KOPT-K1 (cell line): ENCODE results near the gene TMEM44.
"Not testable (repeated sequence)": the region's sequence is repeated elsewhere in the genome, so short reads cannot be mapped to it uniquely, and the experiment has no call there.

Experiments
- H3K27ac ChIP-seq: fragments of 200-600 bp; sonication (generic); 2 replicates; pipeline ENCODE4 v1.5.1; 2016; ENCODE audit warnings: antibody characterized with exemption, mild to moderate bottlenecking, low read depth, low read length; ENCODE audit not compliant: poor library complexity, severe bottlenecking
- H3K36me3 ChIP-seq: fragments of 200-600 bp; sonication (generic); 2 replicates; pipeline ENCODE4 v1.5.1; 2017; ENCODE audit warnings: antibody characterized with exemption, mild to moderate bottlenecking, low read length, moderate library complexity; ENCODE audit not compliant: insufficient read depth
- H3K9me3 ChIP-seq: fragments of 200-600 bp; sonication (generic); 2 replicates; pipeline ENCODE4 v1.5.1; 2017; ENCODE audit warnings: antibody characterized with exemption, low read length, mild to moderate bottlenecking; ENCODE audit not compliant: insufficient read depth, poor library complexity, severe bottlenecking

Gene TMEM44

GRCh38 chr3:194608981-194609380 is 24.2 kb downstream of the TMEM44 start:
- Histone ChIP-seq H3K36me3 (peaks cover 12% of the 10 kb centered on the region; the same call in 1 of the 2 replicates), H3K27ac (no peak overlapping the region), H3K9me3 (no peaks in the 10 kb centered on the region)

DNA sequence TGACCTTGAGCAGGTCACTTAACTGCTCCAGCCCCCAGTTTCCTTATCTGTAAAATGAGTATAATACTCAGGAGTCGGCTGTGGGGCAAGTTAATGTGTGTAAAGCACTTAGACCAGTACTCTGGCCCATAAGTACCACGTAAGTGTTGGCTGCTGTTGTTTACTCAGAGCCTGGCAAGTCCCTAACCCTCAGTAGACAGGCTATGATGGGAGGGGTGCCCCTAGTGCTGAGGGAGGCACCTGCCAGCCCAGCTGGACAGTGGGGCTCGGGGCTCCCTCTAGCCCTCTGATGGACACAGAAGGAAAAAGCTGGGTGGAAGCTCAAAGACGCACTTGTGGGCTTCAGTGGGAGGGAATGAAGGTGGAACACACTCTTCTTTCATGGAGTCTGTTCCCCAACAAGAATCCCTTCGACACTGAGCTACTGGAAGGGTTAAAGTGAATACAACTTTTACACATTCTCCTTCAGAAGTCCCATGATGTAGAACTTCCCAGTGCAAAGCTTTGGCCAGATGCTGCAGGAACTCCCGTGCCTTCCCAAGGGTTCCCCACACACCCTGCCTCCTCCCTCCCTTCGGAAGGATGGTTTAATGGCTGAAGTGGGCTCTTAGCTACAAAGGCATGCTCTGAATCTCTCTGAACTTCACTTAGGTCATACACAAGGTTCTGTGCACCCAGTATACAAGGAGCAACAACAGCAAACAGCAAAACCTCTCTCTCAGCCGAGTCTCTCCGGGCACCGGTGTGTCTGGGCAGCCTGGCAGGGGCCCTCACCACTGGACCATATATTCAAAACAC is 25.4 kb downstream of the TMEM44 start:
- no peaks in the 10 kb centered on the region for H3K9me3 ChIP-seq
- H3K27ac ChIP-seq: no peak overlapping the region
- H3K36me3 ChIP-seq: peaks cover 15% of the 10 kb centered on the region; the same call in 1 of the 2 replicates

DNA sequence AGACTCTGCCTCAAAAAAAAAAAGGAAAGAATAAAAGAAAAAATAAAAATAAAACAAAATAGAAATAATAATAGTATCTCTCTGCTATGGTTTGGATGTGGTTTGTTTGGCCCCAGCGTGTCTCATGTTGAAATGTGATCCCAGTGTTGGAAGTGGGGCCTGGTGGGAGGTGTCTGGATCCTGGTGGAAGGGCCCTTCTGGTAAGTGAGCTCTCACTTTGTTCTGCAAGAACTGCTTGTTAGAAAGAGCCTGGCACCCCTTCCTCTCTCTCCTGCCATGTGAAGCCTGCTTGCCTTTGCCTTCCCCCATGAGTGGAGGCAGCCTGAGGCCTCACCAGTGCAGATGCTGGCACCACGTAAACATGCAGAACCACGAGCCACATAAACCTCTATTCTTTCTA is 26.3 kb downstream of the TMEM44 start:
- H3K9me3 ChIP-seq: no peaks in the 10 kb centered on the region
- peaks cover 21% of the 10 kb centered on the region; the same call in 1 of the 2 replicates for H3K36me3 ChIP-seq
- no peak overlapping the region for H3K27ac ChIP-seq

DNA sequence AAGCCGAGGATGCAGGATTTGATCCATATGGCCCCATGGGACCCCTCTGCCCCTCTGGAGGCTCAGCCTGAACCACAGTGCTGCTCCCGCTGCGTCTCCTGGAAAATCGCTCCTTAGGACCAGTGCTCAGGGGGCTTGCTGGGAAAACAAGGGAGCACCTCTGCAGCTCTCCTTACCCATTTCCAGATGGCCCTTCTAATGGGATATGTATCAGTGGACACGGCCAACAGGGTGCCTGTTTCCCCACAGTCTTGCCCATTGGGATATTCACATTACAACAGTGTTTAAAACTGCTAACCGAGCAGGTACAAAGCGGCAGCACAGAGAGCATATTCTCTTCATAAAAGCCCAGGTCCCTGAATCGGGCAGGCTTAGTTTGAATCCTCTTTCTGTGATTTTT is 27.1 kb downstream of the TMEM44 start:
- Histone ChIP-seq H3K27ac (no peak overlapping the region), H3K9me3 (no peaks in the 10 kb centered on the region), H3K36me3 (peaks cover 24% of the 10 kb centered on the region; the same call in 1 of the 2 replicates)

DNA sequence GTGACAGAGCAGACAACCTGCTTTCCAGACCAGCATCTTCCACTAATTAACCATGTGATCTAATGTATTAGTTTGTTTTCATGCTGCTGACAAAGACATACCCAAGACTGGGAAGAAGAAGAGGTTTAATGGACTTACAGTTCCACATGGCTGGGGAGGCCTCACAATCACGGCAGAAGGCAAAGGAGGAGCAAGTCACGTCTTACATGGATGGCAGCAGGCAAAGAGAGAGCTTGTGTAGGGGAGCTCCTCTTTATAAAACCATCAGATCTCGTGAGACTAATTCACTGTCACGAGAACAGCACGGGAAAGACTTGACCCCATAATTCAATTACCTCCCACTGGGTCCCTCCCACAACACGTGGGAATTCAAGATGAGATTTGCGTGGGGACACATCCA is 27.9 kb downstream of the TMEM44 start:
- H3K36me3 ChIP-seq: peaks cover 24% of the 10 kb centered on the region; the same call in 1 of the 2 replicates
- not testable (repeated sequence) for H3K27ac ChIP-seq, H3K9me3 ChIP-seq

- H3K36me3 ChIP-seq: peaks cover 24% of the 10 kb centered on the region; the same call in 1 of the 2 replicates
- no peak overlapping the region for H3K27ac ChIP-seq
- no peaks in the 10 kb centered on the region for H3K9me3 ChIP-seq
Measured at GRCh38 chr3:194604837-194605236, 28.4 kb downstream of the TMEM44 start.

DNA sequence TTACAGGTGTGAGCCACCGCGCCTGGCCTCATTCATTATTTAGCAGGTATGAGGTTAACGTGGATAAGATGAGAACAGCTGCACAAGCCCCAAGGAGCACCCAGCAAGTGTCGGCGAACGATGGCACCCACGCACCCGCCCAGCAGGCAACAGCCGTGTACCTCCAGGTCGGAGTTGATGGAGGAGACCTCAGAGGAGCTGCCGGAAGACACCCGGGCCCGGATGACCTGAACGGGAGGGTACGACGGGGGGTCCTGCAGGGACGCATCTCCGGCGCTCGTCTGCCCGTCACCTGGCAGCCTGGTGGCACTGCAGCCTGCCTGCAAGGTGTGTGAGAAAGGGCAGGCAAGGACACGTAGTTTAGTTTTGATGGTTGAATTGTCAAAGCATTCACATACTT is 29.1 kb downstream of the TMEM44 start:
- H3K9me3 ChIP-seq: no peaks in the 10 kb centered on the region
- no peak overlapping the region for H3K27ac ChIP-seq
- peaks cover 19% of the 10 kb centered on the region; the same call in 1 of the 2 replicates for H3K36me3 ChIP-seq

- Histone ChIP-seq H3K36me3 (peaks cover 15% of the 10 kb centered on the region; the same call in 1 of the 2 replicates), H3K27ac (no peak overlapping the region)
Measured at GRCh38 chr3:194602669-194603171, 30.5 kb downstream of the TMEM44 start.

DNA sequence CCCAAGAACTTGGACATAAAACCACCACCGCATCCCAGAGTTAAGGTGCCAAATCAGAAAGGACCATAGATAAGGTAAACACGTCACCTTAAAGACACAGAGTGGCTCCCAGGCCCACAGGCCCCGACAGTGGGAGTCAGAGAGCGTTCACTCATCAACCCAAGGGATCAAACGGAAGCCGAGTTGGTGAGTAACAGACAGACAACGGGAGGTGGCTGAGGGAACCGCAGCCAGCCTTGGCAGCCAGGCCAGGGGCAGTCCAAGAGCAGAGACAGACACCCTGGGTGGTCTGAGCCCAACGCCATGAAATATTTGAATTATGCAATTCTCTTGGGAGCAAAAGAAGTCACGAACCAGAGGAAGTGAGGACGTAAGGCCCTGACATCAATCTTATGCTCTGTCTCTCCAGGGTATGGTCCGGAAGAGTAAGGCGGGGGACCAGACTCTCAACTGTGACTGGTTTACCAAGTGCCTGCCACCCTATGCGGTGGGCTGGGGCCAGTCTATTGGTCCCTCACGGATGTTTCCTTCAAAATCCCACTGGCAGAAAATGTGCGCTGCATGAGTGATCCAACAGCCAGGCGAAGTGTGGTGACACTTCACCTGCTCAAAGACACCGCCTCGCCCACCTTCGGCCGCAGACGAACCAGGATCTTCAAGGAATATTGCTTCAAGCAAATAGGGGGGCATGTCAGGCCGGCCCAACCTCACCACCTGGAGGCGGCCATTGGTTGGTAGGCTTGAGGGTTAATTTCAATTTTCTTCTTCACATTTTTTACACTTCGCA is 34.3 kb downstream of the TMEM44 start:
- Histone ChIP-seq H3K27ac (no peak overlapping the region), H3K36me3 (peaks cover 15% of the 10 kb centered on the region; the same call in 1 of the 2 replicates), H3K9me3 (no peaks in the 10 kb centered on the region)

More at GRCh38 chr3:194602669-194603171, 30.5 kb downstream of the TMEM44 start:
- no peaks in the 10 kb centered on the region for H3K9me3 ChIP-seq

DNA sequence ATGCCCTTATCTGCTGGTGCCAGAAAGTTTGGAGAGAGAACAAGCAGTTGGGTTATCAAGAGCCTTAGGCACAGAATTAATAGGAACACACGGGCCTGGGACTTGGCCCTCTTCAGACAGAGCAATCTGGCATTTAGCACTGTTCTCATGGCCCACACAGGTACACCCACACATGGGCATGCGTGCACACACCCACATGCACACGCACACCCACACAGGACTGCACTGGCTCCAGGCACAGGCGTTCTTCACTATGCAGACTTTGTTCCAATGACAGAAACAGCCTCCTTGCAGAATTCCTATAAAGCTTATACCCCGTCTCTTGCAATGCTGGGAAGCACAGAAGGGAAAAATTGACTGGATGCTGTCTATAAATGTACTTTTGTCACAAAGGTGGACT is 36.3 kb downstream of the TMEM44 start:
- H3K36me3 ChIP-seq: peaks cover 3% of the 10 kb centered on the region; the same call in 1 of the 2 replicates
- no peak overlapping the region for H3K27ac ChIP-seq
- no peaks in the 10 kb centered on the region for H3K9me3 ChIP-seq

GRCh38 chr3:194592798-194593752 is 40.1 kb downstream of the TMEM44 start:
- H3K27ac ChIP-seq: no peak overlapping the region
- no peaks in the 10 kb centered on the region for H3K9me3 ChIP-seq
- peaks cover 23% of the 10 kb centered on the region for H3K36me3 ChIP-seq

DNA sequence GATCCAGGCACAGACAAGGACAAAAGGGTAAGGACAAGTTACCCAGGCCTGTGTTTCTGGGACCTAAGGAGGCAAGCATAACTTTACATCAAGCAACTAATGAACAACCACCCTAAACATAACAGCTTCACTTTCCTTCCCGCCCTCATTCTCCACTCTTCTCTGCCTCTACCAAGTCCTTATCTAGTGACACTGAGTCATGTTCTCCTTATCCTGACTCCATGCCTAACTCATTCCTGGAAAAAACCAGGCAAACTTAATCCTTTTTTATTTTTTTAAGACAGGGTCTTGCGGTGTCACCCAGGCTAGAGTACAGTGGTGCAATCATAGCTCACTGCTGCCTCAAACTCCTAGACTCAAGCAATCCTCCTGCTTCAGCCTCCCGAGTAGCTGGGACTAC is 44.5 kb downstream of the TMEM44 start:
- Histone ChIP-seq H3K36me3 (peaks cover 36% of the 10 kb centered on the region), H3K27ac (no peak overlapping the region), H3K9me3 (no peaks in the 10 kb centered on the region)

DNA sequence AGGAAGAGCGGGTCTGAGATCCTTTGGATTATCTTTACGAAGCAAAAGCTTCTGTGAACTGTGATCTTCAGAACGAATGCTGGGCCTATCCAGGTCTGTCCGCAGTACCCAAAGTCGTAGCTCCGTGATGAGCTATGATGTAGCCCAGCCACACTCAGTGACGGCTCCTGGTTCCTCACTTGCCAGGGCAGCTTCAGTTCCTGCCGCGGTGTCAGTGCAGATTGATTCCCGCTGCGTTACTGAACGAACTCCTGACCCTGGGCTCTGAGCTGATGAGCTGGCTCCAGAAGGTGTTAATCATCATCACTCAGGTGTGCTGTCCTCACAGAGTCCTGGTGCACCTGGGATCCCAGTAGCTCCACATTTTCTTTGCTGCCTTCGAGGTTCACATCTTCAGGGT is 45.0 kb downstream of the TMEM44 start:
- H3K36me3 ChIP-seq: peaks cover 36% of the 10 kb centered on the region
- H3K27ac ChIP-seq: no peak overlapping the region
- H3K9me3 ChIP-seq: no peaks in the 10 kb centered on the region

GRCh38 chr3:194587438-194587931 is 45.7 kb downstream of the TMEM44 start:
- no peaks in the 10 kb centered on the region for H3K9me3 ChIP-seq
- peaks cover 36% of the 10 kb centered on the region for H3K36me3 ChIP-seq
- H3K27ac ChIP-seq: no peak overlapping the region
